HL-60 (cell line): Measurements from ENCODE around the gene SPCS1.

Experiments
- DNase-seq, 2 experiments: peaks; one replicate each; pipeline ENCODE4 v3.0.0-alpha.2; 2010 to 2020; ENCODE audit warnings: low read depth in 1 of 2, low spot score in 1 of 2
- H3K27ac ChIP-seq: fragments of 250-450 bp; sonication (Bioruptor Pico); replicated peaks from 2 replicates; pipeline ENCODE4 v1.5.1; 2020; ENCODE audit warnings: mild to moderate bottlenecking, moderate library complexity
- H3K27me3 ChIP-seq: fragments of 250-450 bp; sonication (Bioruptor Pico); 2 replicates; pipeline ENCODE4 v1.5.1; 2021; ENCODE audit warnings: mild to moderate bottlenecking, moderate library complexity; ENCODE audit not compliant: insufficient read depth, poor library complexity, severe bottlenecking
- H3K4me3 ChIP-seq: replicated peaks from 2 replicates; pipeline ENCODE4 v1.5.1; 2011; ENCODE audit warnings: mild to moderate bottlenecking, control low read depth, low read length; ENCODE audit not compliant: insufficient read depth
- GABPA ChIP-seq: IDR thresholded peaks from 2 replicates; pipeline ENCODE4 v1.6.1; 2012; ENCODE audit warnings: low read depth
- POLR2AphosphoS5 ChIP-seq: IDR thresholded peaks from 2 replicates; pipeline ENCODE4 v1.6.1; 2012; ENCODE audit warnings: low read depth
- SPI1 ChIP-seq: IDR thresholded peaks from 2 replicates; pipeline ENCODE4 v1.6.1; 2012; ENCODE audit warnings: low read depth, mild to moderate bottlenecking, borderline replicate concordance
- TF ChIP-seq, protein P1 (sequence below): IDR thresholded peaks from one replicate; pipeline ENCODE4 v1.5.1; 2011; ENCODE audit warnings: low read length, control low read depth, inconsistent platforms; ENCODE audit not compliant: insufficient read depth
- TF ChIP-seq, protein P2 (sequence below): IDR thresholded peaks from 2 replicates; pipeline ENCODE4 v1.6.1; 2012; ENCODE audit warnings: low read depth; ENCODE audit not compliant: insufficient replicate concordance

SPCS1 gene

DNA sequence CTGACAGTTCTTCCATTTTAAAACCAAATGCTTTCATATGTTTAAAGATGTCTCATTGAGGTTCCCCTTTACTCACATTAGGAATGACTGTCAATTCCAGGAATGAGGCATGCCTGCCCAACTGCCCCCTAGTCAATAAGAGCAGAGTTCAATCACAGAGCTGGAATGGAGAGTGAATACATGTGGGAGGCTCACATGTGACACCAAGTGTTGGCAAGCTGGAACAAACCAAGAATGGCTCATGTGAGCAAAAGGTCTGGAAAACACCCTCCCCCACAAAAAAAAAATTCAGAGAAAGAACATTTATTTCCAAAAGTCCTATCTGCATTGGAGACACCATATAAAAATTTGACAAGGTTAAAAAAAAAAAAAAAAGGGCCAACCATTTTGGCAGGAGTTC is 23.9 kb upstream of the SPCS1 start:
- peak in 1 of 2 experiments; percentile 33 for DNase-seq
- TF ChIP-seq, protein P1, sequence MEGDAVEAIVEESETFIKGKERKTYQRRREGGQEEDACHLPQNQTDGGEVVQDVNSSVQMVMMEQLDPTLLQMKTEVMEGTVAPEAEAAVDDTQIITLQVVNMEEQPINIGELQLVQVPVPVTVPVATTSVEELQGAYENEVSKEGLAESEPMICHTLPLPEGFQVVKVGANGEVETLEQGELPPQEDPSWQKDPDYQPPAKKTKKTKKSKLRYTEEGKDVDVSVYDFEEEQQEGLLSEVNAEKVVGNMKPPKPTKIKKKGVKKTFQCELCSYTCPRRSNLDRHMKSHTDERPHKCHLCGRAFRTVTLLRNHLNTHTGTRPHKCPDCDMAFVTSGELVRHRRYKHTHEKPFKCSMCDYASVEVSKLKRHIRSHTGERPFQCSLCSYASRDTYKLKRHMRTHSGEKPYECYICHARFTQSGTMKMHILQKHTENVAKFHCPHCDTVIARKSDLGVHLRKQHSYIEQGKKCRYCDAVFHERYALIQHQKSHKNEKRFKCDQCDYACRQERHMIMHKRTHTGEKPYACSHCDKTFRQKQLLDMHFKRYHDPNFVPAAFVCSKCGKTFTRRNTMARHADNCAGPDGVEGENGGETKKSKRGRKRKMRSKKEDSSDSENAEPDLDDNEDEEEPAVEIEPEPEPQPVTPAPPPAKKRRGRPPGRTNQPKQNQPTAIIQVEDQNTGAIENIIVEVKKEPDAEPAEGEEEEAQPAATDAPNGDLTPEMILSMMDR, result peak; percentile 10
- TF ChIP-seq, protein P2, sequence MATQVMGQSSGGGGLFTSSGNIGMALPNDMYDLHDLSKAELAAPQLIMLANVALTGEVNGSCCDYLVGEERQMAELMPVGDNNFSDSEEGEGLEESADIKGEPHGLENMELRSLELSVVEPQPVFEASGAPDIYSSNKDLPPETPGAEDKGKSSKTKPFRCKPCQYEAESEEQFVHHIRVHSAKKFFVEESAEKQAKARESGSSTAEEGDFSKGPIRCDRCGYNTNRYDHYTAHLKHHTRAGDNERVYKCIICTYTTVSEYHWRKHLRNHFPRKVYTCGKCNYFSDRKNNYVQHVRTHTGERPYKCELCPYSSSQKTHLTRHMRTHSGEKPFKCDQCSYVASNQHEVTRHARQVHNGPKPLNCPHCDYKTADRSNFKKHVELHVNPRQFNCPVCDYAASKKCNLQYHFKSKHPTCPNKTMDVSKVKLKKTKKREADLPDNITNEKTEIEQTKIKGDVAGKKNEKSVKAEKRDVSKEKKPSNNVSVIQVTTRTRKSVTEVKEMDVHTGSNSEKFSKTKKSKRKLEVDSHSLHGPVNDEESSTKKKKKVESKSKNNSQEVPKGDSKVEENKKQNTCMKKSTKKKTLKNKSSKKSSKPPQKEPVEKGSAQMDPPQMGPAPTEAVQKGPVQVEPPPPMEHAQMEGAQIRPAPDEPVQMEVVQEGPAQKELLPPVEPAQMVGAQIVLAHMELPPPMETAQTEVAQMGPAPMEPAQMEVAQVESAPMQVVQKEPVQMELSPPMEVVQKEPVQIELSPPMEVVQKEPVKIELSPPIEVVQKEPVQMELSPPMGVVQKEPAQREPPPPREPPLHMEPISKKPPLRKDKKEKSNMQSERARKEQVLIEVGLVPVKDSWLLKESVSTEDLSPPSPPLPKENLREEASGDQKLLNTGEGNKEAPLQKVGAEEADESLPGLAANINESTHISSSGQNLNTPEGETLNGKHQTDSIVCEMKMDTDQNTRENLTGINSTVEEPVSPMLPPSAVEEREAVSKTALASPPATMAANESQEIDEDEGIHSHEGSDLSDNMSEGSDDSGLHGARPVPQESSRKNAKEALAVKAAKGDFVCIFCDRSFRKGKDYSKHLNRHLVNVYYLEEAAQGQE, result no peak
- Histone ChIP-seq H3K27ac (peak overlapping the region; percentile 35), H3K27me3 (no peaks in the 10 kb centered on the region), H3K4me3 (no peak overlapping the region)

DNA sequence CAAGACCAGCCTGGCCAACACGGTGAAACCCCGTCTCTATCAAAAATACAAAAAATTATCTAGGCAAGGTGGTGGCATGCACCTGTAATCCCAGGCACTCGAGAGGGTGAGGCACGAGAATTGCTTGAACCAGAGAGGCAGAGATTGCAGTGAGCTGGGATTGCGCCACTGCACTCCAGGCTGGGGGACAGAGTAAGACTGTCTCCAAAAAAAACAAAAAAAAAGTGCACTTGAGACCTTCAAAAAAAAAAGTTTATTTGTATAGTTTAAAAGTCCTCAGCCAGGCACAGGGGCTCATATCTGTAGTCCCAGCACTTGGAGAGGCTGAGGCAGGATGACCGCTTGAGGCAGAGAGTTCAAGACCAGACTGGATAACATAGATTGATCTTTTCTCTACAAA is 22.3 kb upstream of the SPCS1 start:
- TF ChIP-seq POLR2AphosphoS5, result no peak
- no peak for TF ChIP-seq GABPA
- TF ChIP-seq, protein P2, result no peak
- no peak for TF ChIP-seq SPI1
- TF ChIP-seq, protein P1, result no peak
- Histone ChIP-seq H3K27ac (no peak overlapping the region), H3K4me3 (no peak overlapping the region), H3K27me3 (no peaks in the 10 kb centered on the region)
- DNase-seq, result peak in 1 of 2 experiments; percentile 20

DNA sequence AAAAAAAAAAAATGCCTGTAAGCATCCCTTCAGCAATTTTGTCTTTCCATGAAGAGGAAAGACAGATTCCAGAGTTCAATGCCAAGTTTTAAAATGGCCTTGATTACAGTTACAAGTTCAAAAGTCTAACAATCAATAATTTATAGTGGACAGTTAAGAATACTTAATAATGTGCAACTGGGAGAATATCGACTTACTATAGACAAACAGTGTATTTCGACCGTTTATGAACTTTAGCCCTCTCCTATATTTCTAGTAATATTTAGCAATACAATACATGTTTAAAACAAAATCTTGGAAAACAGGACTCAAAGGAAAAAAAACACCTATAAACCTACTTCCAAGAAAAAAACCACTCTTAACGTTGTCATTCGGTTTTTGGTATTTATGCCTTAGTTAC is 21.7 kb upstream of the SPCS1 start:
- TF ChIP-seq POLR2AphosphoS5 (no peak), SPI1 (no peak), GABPA (no peak)
- TF ChIP-seq, protein P2, result no peak
- TF ChIP-seq, protein P1, result no peak
- no peak for DNase-seq
- Histone ChIP-seq H3K4me3 (peak overlapping the region; percentile 57; the same call in 1 of the 2 replicates), H3K27me3 (no peaks in the 10 kb centered on the region), H3K27ac (peak overlapping the region; percentile 87)
